GM10847 (cell line): ENCODE measurements around the gene HSPG2.

Experiments used
- POLR2A ChIP-seq: IDR thresholded peaks from 2 replicates; pipeline ENCODE4 v1.6.1; 2011; ENCODE audit not compliant: insufficient read length; ENCODE audit errors: extremely low read depth

The HSPG2 gene

GRCh38 chr1:21944733-21945073, 7.6 kb upstream of the HSPG2 start:
- no peak for TF ChIP-seq POLR2A

- no peak for TF ChIP-seq POLR2A
Measured at GRCh38 chr1:21942464-21942863, 5.4 kb upstream of the HSPG2 start.

- no peak for TF ChIP-seq POLR2A
Measured at GRCh38 chr1:21941370-21941769, 4.3 kb upstream of the HSPG2 start.

- no peak for TF ChIP-seq POLR2A
Measured at GRCh38 chr1:21940492-21940891, 3.4 kb upstream of the HSPG2 start.

GRCh38 chr1:21939650-21940374, 2.7 kb upstream of the HSPG2 start:
- TF ChIP-seq POLR2A: no peak

GRCh38 chr1:21938732-21939538, 1.8 kb upstream of the HSPG2 start:
- no peak for TF ChIP-seq POLR2A

- TF ChIP-seq POLR2A: no peak
Measured at GRCh38 chr1:21937372-21938121, 437 bp upstream of the HSPG2 start.

GRCh38 chr1:21936366-21937031, 611 bp downstream of the HSPG2 start:
- TF ChIP-seq POLR2A: no peak

- TF ChIP-seq POLR2A: no peak
Measured at GRCh38 chr1:21935891-21936365, 1.2 kb downstream of the HSPG2 start.

- TF ChIP-seq POLR2A: no peak
Measured at GRCh38 chr1:21935393-21935804, 1.7 kb downstream of the HSPG2 start.

GRCh38 chr1:21933397-21934248, 3.5 kb downstream of the HSPG2 start:
- TF ChIP-seq POLR2A: no peak

GRCh38 chr1:21932127-21932526, 5.0 kb downstream of the HSPG2 start:
- no peak for TF ChIP-seq POLR2A

- TF ChIP-seq POLR2A: no peak
Measured at GRCh38 chr1:21931171-21932093, 5.7 kb downstream of the HSPG2 start.

- no peak for TF ChIP-seq POLR2A
Measured at GRCh38 chr1:21930629-21931170, 6.4 kb downstream of the HSPG2 start.
